Measurements from ENCODE around the gene ATP2B2.

DNA sequence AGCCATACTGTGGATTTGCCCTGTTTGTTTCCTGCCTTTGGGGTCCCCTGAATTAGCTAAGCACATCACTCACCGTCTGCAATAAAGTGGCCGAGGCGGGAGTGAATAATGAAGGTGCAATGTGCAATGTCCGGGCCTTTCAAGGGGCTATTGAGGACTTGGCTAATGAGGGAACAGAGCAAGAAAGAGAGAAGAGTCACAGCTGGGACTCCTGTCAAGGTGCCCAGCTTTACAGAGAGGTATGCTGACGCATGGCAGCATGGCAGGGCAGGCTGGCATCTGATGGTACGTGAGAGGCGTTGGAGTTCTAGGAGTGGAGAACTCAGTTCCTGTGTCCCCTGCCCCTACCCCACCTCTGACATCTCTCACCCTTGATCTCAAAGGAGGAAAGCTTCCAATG is 13.8 kb upstream of the ATP2B2 start:
- TF ChIP-seq POLR2AphosphoS5 (IDR thresholded peaks at IDR 0.05) (no peak), POLR2A (IDR thresholded peaks at IDR 0.05) (no peak), EP300 (IDR thresholded peaks at IDR 0.05) (no peak)
- TF ChIP-seq, protein P1, sequence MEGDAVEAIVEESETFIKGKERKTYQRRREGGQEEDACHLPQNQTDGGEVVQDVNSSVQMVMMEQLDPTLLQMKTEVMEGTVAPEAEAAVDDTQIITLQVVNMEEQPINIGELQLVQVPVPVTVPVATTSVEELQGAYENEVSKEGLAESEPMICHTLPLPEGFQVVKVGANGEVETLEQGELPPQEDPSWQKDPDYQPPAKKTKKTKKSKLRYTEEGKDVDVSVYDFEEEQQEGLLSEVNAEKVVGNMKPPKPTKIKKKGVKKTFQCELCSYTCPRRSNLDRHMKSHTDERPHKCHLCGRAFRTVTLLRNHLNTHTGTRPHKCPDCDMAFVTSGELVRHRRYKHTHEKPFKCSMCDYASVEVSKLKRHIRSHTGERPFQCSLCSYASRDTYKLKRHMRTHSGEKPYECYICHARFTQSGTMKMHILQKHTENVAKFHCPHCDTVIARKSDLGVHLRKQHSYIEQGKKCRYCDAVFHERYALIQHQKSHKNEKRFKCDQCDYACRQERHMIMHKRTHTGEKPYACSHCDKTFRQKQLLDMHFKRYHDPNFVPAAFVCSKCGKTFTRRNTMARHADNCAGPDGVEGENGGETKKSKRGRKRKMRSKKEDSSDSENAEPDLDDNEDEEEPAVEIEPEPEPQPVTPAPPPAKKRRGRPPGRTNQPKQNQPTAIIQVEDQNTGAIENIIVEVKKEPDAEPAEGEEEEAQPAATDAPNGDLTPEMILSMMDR (IDR thresholded peaks at IDR 0.05) = no peak
